Islet precursor cell (in vitro differentiated cells): ENCODE measurements around the gene GPC3.
A peak's percentile ranks its signal among the peaks of the same experiment; 100 is the strongest.

Source experiments
- DNase-seq: peaks from one replicate; pipeline ENCODE4 v3.0.0-alpha.2; 2018

GPC3 gene

DNA sequence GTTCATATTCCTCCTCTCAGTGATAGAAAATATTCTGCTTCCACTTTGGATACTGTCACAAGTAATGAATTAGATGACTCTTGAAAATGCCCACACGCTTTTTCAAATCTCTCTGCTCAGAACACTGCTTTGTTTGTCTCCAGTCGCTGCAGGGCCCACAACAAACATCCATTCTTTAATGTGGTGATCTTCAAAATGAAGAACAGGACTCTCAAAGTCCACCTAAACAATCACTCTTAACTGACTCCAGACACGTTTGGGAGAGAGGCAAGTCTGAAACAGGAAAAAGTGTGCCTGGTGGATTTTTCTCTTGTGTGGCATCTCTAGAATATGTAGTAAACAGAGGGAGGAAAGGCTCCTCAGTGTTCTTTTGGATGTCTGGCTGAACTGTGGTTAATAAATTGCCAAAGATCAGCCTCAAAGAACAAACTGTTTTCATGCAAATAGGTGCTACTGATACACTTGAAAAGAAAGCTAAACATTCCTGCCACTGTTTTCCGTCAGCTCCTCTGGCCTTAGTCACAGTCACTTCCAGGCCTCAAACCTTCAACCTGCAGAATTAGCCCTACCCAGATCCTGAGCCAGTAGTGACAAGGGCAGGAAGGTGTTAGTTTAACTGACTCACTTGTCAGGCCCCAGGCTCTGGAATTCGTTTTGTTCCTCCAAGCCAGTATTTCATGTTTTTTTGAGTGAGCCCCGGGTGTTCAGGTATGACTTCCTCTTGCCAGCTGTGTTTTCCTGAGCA lies 310.5 kb downstream of the GPC3 start:
- DNase-seq: peak; percentile 88

GRCh38 chrX:133670383-133670782 lies 315.0 kb downstream of the GPC3 start:
- DNase-seq: no peak

DNA sequence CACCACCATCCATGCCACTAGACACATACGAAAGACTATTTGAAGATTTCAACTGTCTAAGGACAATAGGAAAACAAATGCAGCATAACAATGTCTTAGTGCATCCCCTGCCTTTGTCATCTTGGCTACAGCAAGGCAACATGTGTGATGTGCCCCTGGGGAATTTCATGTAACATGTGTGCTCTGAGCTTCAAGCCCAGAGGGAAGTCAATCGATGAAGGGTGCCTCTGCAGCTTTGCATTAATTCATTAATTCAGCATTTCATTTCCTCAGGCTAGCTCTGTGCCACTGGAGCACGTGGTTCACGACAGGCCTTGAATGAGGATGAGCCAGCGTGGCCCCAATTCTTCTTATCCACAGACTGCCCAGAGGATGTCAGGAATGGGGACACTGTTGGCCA lies 316.2 kb downstream of the GPC3 start:
- DNase-seq: no peak

DNA sequence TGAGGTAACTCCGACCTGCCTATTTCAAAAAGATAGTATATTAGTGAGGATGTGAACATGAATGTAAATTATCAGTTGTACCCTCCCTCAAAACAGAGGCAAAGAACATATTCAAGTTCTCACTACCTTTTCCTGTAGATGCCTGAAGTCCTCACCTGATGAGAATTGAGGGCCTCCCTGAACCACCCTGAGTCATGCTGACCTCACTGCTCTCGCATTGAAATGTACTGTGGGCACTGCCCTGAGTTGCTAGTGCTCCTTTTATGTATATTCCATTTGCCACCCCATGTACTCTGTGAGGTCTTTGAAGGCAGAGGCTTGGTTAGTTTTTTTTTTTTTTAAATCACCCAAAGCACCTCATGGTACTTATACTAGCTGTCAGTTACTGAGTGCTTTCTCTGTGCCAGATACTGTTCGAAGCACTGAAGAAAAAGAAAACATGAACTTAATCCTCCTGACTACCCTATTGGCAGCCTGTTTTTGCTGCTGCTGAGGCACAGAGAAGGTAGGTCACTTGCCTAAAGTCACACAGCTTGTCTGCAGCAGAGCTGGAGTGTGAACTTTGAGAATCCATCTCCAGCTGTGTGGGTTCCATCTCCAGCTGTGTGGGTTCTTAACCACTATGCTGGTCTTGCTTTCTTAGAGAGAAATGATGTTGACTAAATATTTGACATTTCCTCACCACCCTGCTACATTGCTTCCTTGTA lies 317.0 kb downstream of the GPC3 start:
- DNase-seq: no peak

DNA sequence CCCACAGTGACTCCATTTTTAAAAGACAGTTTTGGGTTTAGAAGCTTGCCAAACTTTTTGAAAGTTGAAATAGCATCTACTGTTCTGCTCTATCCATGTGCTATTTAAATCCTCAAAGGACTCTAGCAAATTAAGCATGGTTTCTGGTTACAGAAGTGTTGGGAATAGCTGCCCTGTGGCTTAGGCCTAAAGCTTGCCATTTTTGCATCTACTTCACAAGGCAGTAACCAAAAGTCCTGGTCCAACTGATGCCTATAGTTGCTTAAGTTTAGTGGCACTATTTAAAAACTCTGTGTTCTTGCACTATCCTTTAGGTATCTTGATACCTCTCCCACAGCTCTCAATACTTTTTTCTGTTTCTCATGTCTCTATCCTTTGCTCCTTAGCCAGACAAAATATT lies 319.1 kb downstream of the GPC3 start:
- no peak for DNase-seq

GRCh38 chrX:133661962-133662839 lies 323.2 kb downstream of the GPC3 start:
- DNase-seq: no peak

DNA sequence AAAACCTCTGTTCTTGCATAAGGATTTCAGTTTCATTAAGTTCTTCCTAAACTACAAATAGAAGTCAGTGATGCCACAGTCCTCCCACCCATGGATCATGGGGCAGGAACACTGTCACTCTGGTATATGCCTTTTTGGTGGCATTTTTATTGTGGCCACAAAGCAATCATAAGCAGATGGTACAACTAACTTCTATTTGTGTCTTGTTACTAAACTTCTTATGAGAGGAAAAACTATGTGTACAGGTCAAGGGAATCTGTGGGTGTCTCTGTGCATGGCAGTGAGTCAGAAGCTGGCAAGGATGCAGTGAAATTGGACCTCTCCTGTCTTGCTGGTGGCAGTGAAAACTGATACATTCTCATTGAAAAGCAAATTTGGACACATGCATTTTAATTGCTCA lies 325.1 kb downstream of the GPC3 start:
- DNase-seq: no peak

DNA sequence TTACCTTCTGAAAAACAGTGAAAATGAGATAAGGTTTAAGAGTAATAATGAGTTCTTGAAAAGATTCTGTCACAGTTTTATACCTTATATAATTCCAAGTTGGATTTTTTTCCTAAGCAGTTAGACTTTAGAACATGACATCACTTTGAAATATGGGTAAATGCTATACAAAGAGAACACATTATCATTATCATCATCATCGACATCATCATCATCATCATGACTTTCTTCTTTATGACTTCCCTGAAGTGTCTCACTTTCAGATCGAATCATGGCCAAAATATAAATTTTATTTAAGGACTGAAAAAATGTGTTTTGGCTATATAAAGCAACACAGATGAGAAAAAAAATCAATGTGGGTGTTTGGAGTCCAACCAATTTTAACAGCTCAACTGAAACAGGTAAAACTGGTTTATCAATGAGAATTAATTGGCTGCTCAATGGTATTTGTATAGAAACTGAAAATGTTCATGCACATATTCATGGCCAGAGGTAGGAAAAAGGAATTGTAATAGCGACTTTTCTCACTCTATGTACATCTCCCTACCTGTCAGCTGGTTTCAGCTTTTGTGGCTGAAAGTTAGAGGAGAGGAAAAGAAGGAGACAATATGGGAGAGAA lies 327.0 kb downstream of the GPC3 start:
- no peak for DNase-seq

GRCh38 chrX:133655275-133656265 lies 329.8 kb downstream of the GPC3 start:
- no peak for DNase-seq

GRCh38 chrX:133654811-133655210 lies 330.6 kb downstream of the GPC3 start:
- no peak for DNase-seq

- no peak for DNase-seq
Observed at GRCh38 chrX:133653358-133653757, 332.0 kb downstream of the GPC3 start.

- DNase-seq: no peak
Observed at GRCh38 chrX:133652185-133652584, 333.2 kb downstream of the GPC3 start.

DNA sequence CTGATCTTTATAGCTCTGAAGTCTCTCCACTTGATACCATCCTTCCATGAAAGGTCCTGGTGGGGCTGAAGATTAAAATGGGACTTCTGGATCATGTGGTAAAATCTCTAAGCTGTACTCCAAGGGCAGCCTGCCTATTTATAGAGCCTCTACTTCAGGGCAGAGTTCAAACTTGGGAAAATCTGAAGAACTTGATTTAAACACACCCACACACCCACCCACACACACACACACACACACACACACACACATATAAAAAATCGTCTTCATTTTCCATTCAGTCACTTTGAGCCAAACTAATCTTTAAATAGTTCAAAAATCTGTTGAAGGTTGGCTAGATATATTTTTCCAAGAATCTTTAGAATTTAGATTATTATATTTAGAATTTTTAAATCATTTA lies 335.2 kb downstream of the GPC3 start:
- no peak for DNase-seq

DNA sequence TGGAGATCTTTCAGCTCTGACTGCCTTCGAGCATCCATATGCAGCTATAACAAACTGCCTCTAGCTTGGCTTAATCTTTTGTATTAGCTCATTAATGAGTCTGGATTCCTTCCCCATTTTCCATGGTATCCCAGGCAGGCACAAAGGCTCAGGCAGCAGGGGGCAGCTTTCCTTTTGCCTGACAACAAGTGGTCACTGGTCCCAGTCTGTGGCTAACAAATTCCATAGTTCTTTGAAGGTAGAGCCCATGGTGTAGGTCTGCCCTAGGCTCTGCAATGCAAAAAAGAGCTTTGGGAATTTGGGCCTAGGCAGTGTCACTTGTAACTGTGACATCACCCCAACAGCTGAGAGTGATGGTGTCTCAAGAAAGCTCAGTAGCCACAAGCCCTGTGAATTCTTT lies 335.7 kb downstream of the GPC3 start:
- no peak for DNase-seq

- DNase-seq: no peak
Observed at GRCh38 chrX:133648594-133648993, 336.8 kb downstream of the GPC3 start.

- DNase-seq: no peak
Observed at GRCh38 chrX:133646719-133647116, 338.7 kb downstream of the GPC3 start.

DNA sequence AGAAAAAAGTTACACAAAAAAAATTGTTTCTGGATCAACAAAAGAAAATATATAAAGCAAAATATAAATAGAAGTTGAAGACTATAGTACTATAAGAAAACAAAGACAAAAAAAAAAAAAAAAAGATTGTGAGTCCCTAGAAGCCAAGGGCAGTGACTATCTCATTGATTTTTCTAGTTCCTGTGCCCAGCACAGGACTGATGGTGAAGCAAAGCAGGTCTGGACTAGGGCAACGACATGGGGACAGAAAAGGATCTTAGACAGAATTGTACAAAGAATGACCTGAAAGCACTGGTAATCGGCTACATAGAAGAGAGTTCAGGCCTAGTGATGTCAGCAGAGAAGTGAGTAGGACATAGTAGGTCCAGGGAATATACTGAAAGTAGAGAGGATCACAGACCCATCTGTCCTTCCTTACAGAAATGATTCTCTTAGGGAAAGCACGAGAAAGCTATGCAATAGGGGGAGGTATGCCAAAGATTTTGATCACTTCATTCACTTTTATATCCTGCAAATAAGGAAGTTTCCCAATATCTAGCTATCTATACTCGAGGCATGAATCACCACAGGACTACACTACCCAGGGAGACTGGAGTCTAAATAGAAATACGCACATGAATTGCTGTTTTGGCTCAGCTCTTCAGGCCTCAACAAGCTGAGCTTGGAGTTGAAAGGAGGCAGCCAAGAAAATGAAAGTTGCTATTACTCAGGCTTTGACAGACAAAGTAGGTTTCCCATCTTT lies 339.2 kb downstream of the GPC3 start:
- DNase-seq: no peak

DNA sequence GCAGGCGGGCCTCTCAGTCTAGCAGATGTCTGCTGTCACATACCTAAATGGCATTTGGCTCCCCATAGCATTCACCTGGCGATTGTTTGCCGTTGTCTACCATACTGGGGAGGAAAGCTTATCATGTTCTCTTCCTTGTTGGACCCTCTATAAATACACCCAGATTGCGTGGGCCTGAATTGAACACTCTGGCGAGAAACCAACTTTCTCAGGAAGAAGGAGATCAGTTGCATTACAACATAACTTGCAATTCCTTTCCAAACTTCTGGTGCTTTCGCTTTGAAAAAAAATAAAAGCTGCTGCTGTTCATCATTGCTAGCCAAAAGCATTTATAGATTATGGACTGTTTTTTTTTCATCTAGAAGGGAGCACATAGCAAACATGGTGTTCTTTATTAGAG lies 340.1 kb downstream of the GPC3 start:
- no peak for DNase-seq

DNA sequence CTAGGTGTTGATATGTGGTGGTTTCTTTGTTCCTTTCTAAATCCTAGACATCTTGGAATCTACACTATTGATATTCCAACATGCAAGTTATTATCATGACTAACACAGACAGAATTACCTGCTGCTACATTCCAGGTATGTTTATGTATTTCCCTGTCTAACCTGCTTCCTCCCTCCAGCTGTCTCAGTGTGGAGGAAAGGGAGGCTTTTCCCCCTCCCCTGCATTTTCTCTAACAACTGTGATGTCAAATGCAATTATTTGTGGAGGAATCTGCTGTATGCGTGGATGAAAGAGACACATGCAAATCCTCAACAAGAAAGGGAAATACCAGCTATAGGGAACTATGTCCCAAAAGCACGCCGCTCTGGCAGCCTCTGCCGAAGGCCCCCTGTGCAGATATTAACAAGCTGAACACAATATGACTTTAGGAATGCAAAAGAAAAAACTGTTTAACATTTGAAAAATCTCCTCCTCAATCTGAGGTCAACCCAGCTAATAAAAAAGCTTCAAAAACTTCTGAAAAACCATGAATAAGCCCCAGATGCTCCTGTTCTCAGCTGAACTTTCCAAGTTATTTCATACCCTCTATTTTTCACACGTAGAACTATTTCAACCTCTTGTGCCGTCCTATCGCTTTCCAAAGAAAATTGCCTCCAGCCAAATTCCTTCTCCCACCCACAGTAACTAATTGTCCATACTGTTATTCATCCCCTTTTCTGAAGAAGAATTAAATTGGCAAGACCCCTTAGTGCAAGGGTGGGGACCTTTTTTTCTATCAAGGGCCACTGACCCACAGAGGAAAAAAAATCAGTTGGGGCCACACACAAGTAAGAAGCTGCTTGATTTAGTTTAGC lies 345.0 kb downstream of the GPC3 start:
- no peak for DNase-seq

DNA sequence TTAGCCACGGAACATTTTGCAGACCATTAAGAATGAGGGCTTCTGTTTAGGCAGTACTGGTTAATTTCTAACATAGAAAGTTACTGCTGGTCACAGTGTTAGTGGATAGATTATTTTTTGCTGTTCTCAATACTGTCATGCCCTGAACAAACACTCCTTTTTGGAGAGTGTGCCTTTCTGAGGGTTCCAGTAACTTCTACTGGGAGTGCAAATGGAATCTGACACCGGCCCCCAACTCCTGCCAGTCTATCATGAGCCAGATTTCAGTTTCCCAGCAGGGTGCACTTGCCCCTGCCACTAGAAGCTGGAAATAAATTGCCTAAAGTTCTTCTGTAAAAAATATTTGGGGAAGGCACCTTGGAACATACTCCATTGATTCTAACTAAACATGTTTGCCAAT lies 345.7 kb downstream of the GPC3 start:
- DNase-seq: no peak
